ENCODE results near the gene PRKN.

Gene PRKN

GRCh38 chr6:161636882-161637430 lies 1090.6 kb downstream of the PRKN start:
- H3K9ac ChIP-seq (ENCODE audit: low read length), result no peak overlapping the region
- H3K4me1 ChIP-seq (ENCODE audit: control insufficient read depth, insufficient read depth, low read length), result peaks cover 2% of the 10 kb centered on the region
- H3K27me3 ChIP-seq (ENCODE audit: control insufficient read depth, insufficient read depth, low read length), result no peaks in the 10 kb centered on the region
- H3K27ac ChIP-seq (ENCODE audit: low read depth, low read length), result no peak overlapping the region
- H3K4me3 ChIP-seq (ENCODE audit: low read length), result no peak overlapping the region
- H3K36me3 ChIP-seq (ENCODE audit: control insufficient read depth, insufficient read depth, low read length), result no peaks in the 10 kb centered on the region

GRCh38 chr6:161635975-161636374 lies 1091.6 kb downstream of the PRKN start:
- Histone ChIP-seq H3K27ac (ENCODE audit: low read depth, low read length) (no peak overlapping the region), H3K4me3 (ENCODE audit: low read length) (no peak overlapping the region), H3K27me3 (ENCODE audit: control insufficient read depth, insufficient read depth, low read length) (no peaks in the 10 kb centered on the region), H3K36me3 (ENCODE audit: control insufficient read depth, insufficient read depth, low read length) (no peaks in the 10 kb centered on the region), H3K4me1 (ENCODE audit: control insufficient read depth, insufficient read depth, low read length) (peaks cover 7% of the 10 kb centered on the region), H3K9ac (ENCODE audit: low read length) (no peak overlapping the region)

DNA sequence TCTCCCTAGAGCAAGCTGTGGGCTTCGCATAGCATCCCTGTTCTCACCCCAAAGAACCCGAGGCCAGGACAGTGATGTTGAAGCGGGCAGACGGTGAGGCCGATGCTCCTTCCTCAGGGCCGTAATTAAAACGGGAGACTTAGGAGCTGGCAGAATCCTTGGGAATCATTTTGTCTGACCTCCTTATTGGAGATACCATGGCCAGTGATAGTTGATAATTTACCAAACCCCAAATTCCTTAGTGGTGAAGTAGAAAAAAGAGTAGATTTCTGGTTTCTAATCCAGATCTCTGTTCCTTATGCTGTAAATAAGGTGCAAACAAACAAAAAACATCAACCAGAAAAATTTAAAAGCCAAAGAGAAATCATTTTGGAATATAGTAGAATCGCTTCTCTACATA lies 1092.7 kb downstream of the PRKN start:
- Histone ChIP-seq H3K4me3 (ENCODE audit: low read length) (no peak overlapping the region), H3K36me3 (ENCODE audit: control insufficient read depth, insufficient read depth, low read length) (no peaks in the 10 kb centered on the region), H3K27me3 (ENCODE audit: control insufficient read depth, insufficient read depth, low read length) (no peaks in the 10 kb centered on the region), H3K9ac (ENCODE audit: low read length) (no peak overlapping the region), H3K27ac (ENCODE audit: low read depth, low read length) (no peak overlapping the region), H3K4me1 (ENCODE audit: control insufficient read depth, insufficient read depth, low read length) (peaks cover 7% of the 10 kb centered on the region)

DNA sequence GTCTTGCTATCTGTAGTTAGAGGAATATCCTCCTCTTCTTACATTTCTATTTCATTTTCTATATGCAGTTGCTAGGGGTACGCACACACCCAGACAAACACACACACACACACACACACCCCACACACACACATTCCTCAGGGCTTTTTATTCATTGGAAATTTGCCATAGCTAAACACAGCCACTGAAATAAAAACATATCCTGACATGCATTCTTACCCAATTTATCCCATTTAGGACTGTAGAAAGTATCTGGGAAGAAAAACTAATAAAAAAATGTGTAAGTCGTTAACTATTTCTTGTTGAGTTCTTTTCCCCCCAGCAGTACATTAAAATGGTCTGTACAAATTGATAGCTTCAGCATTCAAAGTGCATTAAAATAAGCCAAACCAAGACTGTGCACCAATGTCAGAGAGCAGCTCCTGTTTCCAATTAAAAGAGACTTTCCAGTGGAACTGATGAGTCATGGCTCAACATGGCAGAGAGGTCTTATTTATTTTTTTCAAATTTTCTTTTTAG lies 1095.8 kb downstream of the PRKN start:
- peaks cover 7% of the 10 kb centered on the region for H3K4me1 ChIP-seq (ENCODE audit: control insufficient read depth, insufficient read depth, low read length)
- H3K27me3 ChIP-seq (ENCODE audit: control insufficient read depth, insufficient read depth, low read length), result no peaks in the 10 kb centered on the region
- H3K9ac ChIP-seq (ENCODE audit: low read length), result no peak overlapping the region
- H3K4me3 ChIP-seq (ENCODE audit: low read length), result no peak overlapping the region
- H3K36me3 ChIP-seq (ENCODE audit: control insufficient read depth, insufficient read depth, low read length), result no peaks in the 10 kb centered on the region
- peak overlapping the region; percentile 40 for H3K27ac ChIP-seq (ENCODE audit: low read depth, low read length)

DNA sequence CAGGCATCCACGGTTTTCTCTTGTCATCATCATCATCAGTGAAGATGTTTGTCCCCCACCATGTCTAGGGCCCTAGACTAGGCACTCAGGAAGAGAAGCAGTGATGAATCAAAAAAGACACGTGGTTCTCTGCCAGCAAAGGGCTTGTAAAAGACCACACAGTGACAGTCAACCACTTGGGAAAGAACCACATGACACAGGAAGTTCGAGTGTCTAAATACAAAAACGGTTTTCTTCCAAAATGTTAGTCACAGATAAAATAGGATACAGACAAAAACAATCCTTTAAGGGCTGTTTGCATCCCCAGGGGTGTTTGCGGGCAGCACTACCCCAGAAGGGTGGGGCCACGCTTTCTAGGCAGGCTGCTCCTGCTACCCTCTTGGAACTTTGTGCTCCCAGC lies 1096.9 kb downstream of the PRKN start:
- Histone ChIP-seq H3K4me1 (ENCODE audit: control insufficient read depth, insufficient read depth, low read length) (peaks cover 7% of the 10 kb centered on the region), H3K27me3 (ENCODE audit: control insufficient read depth, insufficient read depth, low read length) (no peaks in the 10 kb centered on the region), H3K4me3 (ENCODE audit: low read length) (no peak overlapping the region), H3K9ac (ENCODE audit: low read length) (no peak overlapping the region), H3K36me3 (ENCODE audit: control insufficient read depth, insufficient read depth, low read length) (no peaks in the 10 kb centered on the region), H3K27ac (ENCODE audit: low read depth, low read length) (no peak overlapping the region)

- Histone ChIP-seq H3K4me3 (ENCODE audit: low read length) (no peak overlapping the region), H3K27me3 (ENCODE audit: control insufficient read depth, insufficient read depth, low read length) (no peaks in the 10 kb centered on the region), H3K9ac (ENCODE audit: low read length) (no peak overlapping the region), H3K4me1 (ENCODE audit: control insufficient read depth, insufficient read depth, low read length) (peaks cover 10% of the 10 kb centered on the region), H3K36me3 (ENCODE audit: control insufficient read depth, insufficient read depth, low read length) (no peaks in the 10 kb centered on the region), H3K27ac (ENCODE audit: low read depth, low read length) (peak overlapping the region; percentile 34)
These were observed 1101.4 kb downstream of the PRKN start for GRCh38 chr6:161626132-161626676.

DNA sequence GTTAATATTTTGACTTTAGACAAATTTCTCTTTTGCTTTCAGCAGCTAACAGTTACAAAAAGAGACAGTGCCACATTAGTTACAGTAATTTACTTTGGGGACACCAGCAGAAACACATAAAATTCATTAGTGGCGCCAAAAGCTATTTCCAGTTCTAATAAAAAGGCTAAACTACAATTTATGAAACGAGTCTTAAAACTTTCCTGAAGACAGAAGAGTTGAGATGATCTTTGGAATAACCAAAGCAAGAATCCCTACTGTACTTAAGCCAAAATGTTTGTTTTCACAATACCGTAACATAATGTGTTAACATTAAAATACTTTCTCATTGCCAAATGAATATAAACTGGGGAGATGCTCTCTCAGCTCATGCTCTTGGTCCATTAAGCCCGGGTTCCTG lies 1103.5 kb downstream of the PRKN start:
- no peak overlapping the region for H3K4me3 ChIP-seq (ENCODE audit: low read length)
- no peak overlapping the region for H3K27ac ChIP-seq (ENCODE audit: low read depth, low read length)
- no peak overlapping the region for H3K9ac ChIP-seq (ENCODE audit: low read length)
- H3K36me3 ChIP-seq (ENCODE audit: control insufficient read depth, insufficient read depth, low read length), result no peaks in the 10 kb centered on the region
- H3K4me1 ChIP-seq (ENCODE audit: control insufficient read depth, insufficient read depth, low read length), result peaks cover 8% of the 10 kb centered on the region
- no peaks in the 10 kb centered on the region for H3K27me3 ChIP-seq (ENCODE audit: control insufficient read depth, insufficient read depth, low read length)

DNA sequence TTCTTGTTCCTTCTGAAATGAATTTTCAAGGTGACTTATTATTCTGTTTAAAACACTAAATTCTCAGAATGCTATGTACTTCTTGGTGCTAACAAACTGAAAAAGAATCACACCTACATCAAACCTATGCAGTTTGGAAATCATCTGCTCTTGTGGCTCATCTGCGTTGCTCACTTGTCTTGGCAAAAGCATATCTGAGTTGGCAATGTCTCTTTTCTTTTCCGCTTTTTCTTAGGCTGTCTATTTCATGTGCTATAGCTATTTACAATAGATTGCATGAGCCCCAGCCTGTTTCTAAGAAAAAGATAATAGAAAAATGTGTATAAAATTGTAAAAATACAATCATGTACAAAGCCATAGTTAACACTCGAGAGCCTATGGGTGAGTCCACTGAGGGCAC lies 1104.8 kb downstream of the PRKN start:
- no peaks in the 10 kb centered on the region for H3K36me3 ChIP-seq (ENCODE audit: control insufficient read depth, insufficient read depth, low read length)
- no peak overlapping the region for H3K27ac ChIP-seq (ENCODE audit: low read depth, low read length)

GRCh38 chr6:161618831-161619454 lies 1108.6 kb downstream of the PRKN start:
- no peaks in the 10 kb centered on the region for H3K27me3 ChIP-seq (ENCODE audit: control insufficient read depth, insufficient read depth, low read length)
- peaks cover 3% of the 10 kb centered on the region for H3K4me1 ChIP-seq (ENCODE audit: control insufficient read depth, insufficient read depth, low read length)
- no peak overlapping the region for H3K27ac ChIP-seq (ENCODE audit: low read depth, low read length)
- H3K4me3 ChIP-seq (ENCODE audit: low read length), result no peak overlapping the region
- no peak overlapping the region for H3K9ac ChIP-seq (ENCODE audit: low read length)
- no peaks in the 10 kb centered on the region for H3K36me3 ChIP-seq (ENCODE audit: control insufficient read depth, insufficient read depth, low read length)

More for the DNA sequence above, 1104.8 kb downstream of the PRKN start:
- peaks cover 8% of the 10 kb centered on the region for H3K4me1 ChIP-seq (ENCODE audit: control insufficient read depth, insufficient read depth, low read length)
- H3K9ac ChIP-seq (ENCODE audit: low read length), result no peak overlapping the region
- H3K4me3 ChIP-seq (ENCODE audit: low read length), result no peak overlapping the region
- H3K27me3 ChIP-seq (ENCODE audit: control insufficient read depth, insufficient read depth, low read length), result no peaks in the 10 kb centered on the region

DNA sequence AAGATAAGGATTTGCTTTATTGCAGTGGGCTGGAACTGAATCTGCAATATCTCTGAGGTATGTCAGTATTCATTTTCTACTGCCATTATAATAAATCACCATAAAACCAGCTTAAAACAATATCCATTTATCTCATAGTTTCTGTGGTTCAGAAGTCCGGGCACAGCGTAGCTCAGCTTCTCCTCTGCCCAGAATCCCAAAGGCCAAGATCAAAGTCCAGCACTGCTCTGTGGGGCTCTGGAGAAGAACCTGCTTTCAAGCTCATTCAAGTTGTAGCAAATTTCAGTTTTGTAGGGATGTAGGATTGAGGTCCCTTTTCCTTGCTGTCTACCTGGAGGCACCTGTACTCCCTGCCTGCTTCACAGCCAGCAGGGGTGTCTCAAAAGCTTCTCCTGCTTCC lies 1113.9 kb downstream of the PRKN start:
- no peaks in the 10 kb centered on the region for H3K4me1 ChIP-seq (ENCODE audit: control insufficient read depth, insufficient read depth, low read length)
- H3K4me3 ChIP-seq (ENCODE audit: low read length), result no peak overlapping the region
- no peak overlapping the region for H3K9ac ChIP-seq (ENCODE audit: low read length)
- H3K27me3 ChIP-seq (ENCODE audit: control insufficient read depth, insufficient read depth, low read length), result no peaks in the 10 kb centered on the region
- no peak overlapping the region for H3K27ac ChIP-seq (ENCODE audit: low read depth, low read length)
- no peaks in the 10 kb centered on the region for H3K36me3 ChIP-seq (ENCODE audit: control insufficient read depth, insufficient read depth, low read length)

- Histone ChIP-seq H3K9ac (ENCODE audit: low read length) (no peak overlapping the region), H3K4me1 (ENCODE audit: control insufficient read depth, insufficient read depth, low read length) (no peaks in the 10 kb centered on the region), H3K27me3 (ENCODE audit: control insufficient read depth, insufficient read depth, low read length) (no peaks in the 10 kb centered on the region), H3K4me3 (ENCODE audit: low read length) (no peak overlapping the region), H3K36me3 (ENCODE audit: control insufficient read depth, insufficient read depth, low read length) (no peaks in the 10 kb centered on the region), H3K27ac (ENCODE audit: low read depth, low read length) (no peak overlapping the region)
These were observed 1118.8 kb downstream of the PRKN start for GRCh38 chr6:161608771-161609170.

GRCh38 chr6:161607696-161608297 lies 1119.8 kb downstream of the PRKN start:
- Histone ChIP-seq H3K4me1 (ENCODE audit: control insufficient read depth, insufficient read depth, low read length) (no peaks in the 10 kb centered on the region), H3K36me3 (ENCODE audit: control insufficient read depth, insufficient read depth, low read length) (no peaks in the 10 kb centered on the region), H3K9ac (ENCODE audit: low read length) (no peak overlapping the region), H3K4me3 (ENCODE audit: low read length) (no peak overlapping the region), H3K27me3 (ENCODE audit: control insufficient read depth, insufficient read depth, low read length) (no peaks in the 10 kb centered on the region), H3K27ac (ENCODE audit: low read depth, low read length) (no peak overlapping the region)
